GM21723 (cell line): Measurements from ENCODE around the gene UVSSA.
"Not testable (repeated sequence)": the region's sequence is repeated elsewhere in the genome, so short reads cannot be mapped to it uniquely, and the experiment has no call there.

Experiments used
- ATAC-seq: cut with Tn5 transposase; IDR thresholded peaks from one replicate; pipeline ENCODE4 v1.9.1; 2021; ENCODE audit warnings: mild to moderate bottlenecking, moderate library complexity; ENCODE audit not compliant: unreplicated experiment

Gene UVSSA

DNA sequence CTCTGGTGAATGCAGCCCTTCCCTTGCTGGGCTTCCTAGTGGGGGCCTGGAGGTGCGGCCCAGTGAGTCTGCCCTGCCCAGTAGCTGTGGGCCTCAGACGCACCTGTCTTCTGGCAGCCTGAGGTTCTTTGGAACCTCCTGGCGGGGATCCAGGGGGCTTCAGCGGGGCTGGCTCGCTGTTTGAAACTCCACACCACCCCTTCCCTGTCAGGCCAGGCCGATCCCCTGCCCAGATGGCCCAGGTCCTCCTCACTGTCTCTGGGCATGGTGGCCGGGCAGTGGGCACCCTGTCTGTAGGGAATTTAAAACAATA lies 69.9 kb downstream of the UVSSA start:
- no peak for ATAC-seq

DNA sequence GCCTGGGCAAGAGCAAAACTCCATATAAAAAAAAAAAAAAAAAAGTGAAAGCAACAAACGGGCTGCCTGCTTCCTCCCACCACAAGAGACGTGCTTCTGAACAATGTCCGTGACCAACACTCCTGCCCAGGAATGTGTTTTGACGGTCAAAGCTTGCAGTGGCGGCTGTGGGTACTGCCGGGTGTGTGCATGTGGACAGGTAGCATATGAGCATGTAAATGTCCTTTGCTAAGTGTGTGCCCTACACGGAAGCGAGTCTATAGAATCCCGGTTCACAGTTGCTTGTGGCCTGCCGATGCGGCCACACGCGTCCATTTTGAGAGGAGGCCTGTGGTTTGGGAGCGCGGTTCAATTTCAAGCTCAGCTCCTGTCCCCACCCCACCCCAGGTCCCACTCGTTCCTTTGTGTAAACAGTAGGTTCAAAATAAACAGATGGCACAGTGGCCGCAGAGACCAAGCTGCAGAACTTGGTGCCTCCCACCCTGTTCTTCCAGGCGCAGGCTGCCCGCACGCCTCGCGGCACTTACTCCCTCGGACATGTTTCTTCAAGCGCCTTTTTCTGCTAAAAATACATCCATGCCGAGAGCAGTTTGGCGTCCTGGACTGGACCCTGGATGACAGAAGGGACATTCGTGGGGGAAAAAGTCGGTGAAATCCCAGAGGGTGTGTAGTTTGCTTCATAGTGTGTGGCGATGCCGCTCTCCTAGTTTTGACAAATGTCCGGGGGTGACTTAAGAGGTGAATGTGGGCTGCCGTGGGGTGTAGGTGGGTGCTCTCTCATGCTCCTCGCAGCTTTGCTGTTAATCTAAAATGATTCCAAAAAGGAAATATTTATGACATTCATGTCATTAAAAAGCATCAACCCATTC lies 70.7 kb downstream of the UVSSA start:
- no peak for ATAC-seq

- no peak for ATAC-seq
Observed at GRCh38 chr4:1418494-1419285, 71.7 kb downstream of the UVSSA start.

DNA sequence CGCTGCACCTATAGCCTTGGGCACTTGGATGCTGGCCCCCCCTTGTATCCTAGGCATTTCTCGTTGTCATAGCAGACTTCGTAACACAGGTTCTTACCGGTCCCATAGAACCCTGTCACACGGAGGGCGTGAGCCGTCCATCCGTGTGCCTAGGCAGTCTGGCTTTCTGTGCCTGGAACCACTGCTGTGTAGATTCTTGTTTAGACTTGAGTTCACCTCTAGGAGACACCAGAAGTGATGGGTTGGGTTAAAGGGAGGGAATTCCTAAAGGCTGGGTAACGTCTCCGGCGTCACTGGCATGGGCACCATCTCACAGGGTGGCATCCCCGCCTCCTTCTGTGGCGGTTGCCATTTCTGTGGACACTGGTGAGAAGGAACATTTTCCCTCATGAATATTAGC lies 72.7 kb downstream of the UVSSA start:
- no peak for ATAC-seq

GRCh38 chr4:1421657-1422056 lies 74.6 kb downstream of the UVSSA start:
- no peak for ATAC-seq

DNA sequence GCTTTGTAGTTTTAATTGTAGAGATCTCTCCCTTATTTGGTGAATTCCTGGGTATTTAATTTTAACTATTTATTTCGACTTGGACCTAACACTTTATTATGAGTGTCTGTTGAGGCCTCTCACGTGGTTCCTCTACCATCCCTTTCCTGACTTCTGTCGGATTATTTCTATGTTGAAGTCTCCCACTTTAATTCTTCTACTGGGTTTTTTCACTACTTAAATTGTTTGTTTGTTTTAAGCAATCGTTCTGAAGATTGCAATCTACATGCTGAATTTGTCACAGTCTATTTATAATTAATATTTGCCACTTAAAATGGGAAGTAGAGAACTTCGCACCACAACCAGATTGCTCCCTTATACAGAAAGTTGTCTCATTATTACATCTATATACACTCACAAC lies 80.0 kb downstream of the UVSSA start:
- no peak for ATAC-seq

DNA sequence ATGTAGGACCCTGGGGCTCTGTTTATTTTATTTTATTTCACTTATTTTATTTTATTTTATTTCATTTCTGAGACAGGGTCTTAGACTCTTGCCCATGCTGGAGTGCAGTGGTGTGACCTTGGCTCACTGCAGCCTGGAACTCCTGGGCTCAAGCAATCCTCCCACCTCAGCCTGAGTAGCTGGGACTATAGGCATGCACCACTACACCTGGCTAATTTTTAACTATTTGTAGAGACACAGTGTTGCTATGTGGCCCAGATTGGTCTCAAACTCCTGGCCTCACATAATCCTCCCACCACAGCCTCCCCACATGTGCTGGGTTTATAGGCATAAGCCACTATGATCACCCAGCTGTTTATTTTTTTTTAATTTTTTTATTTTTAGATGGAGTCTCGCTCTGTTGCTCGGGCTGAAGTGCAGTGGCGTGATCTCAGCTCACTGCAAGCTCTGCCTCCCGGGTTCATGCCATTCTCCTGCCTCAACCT lies 96.7 kb downstream of the UVSSA start:
- ATAC-seq, result not testable (repeated sequence)
